Gastrocnemius medialis (tissue), 4 donors: Measurements from ENCODE around the gene ADGRV1. TPM values are rescaled to one million over a fixed set of nuclear protein-coding genes. Genes with fewer than 3 reads are reported as not detected.

Experiments
- ATAC-seq, 2 donors: fragments of 150-250 bp; one replicate each; pipeline ENCODE4 v1.9.1; 2016
- DNase-seq, 2 donors: peaks; one replicate each; pipeline ENCODE4 v3.0.0-alpha.2; 2019
- H3K27ac ChIP-seq, 4 donors: fragments of 200-600 bp; sonication (generic); 1 replicate in 1 of 4; 2 replicates in 3 of 4; pipeline ENCODE4 v1.5.1; 2016 to 2018; ENCODE audit warnings: mild to moderate bottlenecking in 2 of 4, moderate library complexity in 1 of 4
- H3K27me3 ChIP-seq, 3 donors: fragments of 200-600 bp; sonication (generic) in 2 of 3; 1 replicate in 1 of 3; 2 replicates in 2 of 3; pipeline versions ENCODE4 v1.5.1 to v1.6.0; 2016 to 2019; ENCODE audit warnings: mild to moderate bottlenecking in 1 of 3, moderate library complexity in 1 of 3
- H3K36me3 ChIP-seq, 2 donors: fragments of 200-600 bp; sonication (generic) in 1 of 2; one replicate each; pipeline ENCODE4 v1.5.1; 2017 to 2018
- H3K4me1 ChIP-seq, 2 donors: fragments of 200-600 bp; sonication (generic) in 1 of 2; one replicate each; pipeline ENCODE4 v1.5.1; 2016 to 2017; ENCODE audit warnings: mild to moderate bottlenecking in 2 of 2
- H3K4me3 ChIP-seq, 4 donors: fragments of 200-600 bp; sonication (generic) in 3 of 4; 1 replicate in 1 of 4; 2 replicates in 3 of 4; pipeline ENCODE4 v1.5.1; 2016 to 2019; ENCODE audit warnings: mild to moderate bottlenecking in 2 of 4
- H3K9me3 ChIP-seq, 3 donors: fragments of 200-600 bp; sonication (generic) in 2 of 3; 1 replicate in 1 of 3; 2 replicates in 2 of 3; pipeline ENCODE4 v1.5.1; 2016 to 2019
- CTCF ChIP-seq, 5 experiments: fragments of 450-650 bp in 3 of 5; fragments of 200-600 bp in 2 of 5; sonication (generic) in 2 of 5; IDR thresholded peaks in 4 of 5; conservative IDR thresholded peaks in 1 of 5; 1 replicate in 4 of 5; 2 replicates in 1 of 5; pipeline ENCODE4 v1.5.1; 2016 to 2019; ENCODE audit warnings: antibody characterized with exemption in 5 of 5, mild to moderate bottlenecking in 3 of 5, moderate library complexity in 3 of 5
- POLR2A ChIP-seq, 2 donors: fragments of 450-650 bp; IDR thresholded peaks; one replicate each; pipeline ENCODE4 v1.6.1; 2017; ENCODE audit warnings: antibody characterized with exemption in 2 of 2, mild to moderate bottlenecking in 2 of 2, moderate library complexity in 2 of 2
- in situ Hi-C, 4 donors: fragments of 200-750 bp; cut with MboI; loops; one replicate each; pipeline versions ENCODE4 v1.15.0 to v1.8.0; 2017; ENCODE audit warnings: low sequenced_read_pairs in 4 of 4
- intact Hi-C: fragments of 100-400 bp; cut with DNase I; formaldehyde crosslinking; loops from one replicate; pipeline ENCODE4 v1.15.1; 2023; ENCODE audit warnings: low total_unique reads
- total RNA-seq, 4 donors: library from RNA; depleted of rRNA; stranded (reverse); fragments of >200 nt; gene quantifications; one replicate each; pipeline versions ENCODE4 v1.1.0 to v1.2.3, GENCODE V29; 2016

ADGRV1 gene
- total RNA-seq, 4 donors from 2014 or later = 0.22 to 0.41 TPM; not detected in 2

- H3K4me1 ChIP-seq = no peaks in the 10 kb centered on the region
- H3K27me3 ChIP-seq = no peaks in the 10 kb centered on the region
- TF ChIP-seq POLR2A (IDR thresholded peaks at IDR 0.05) (no peak), CTCF (IDR thresholded peaks at IDR 0.05 in 4 of 5, conservative IDR thresholded peaks at IDR 0.05 in 1 of 5) (no peak)
- ATAC-seq (no peak), DNase-seq (no peak)
- no peaks in the 10 kb centered on the region for H3K9me3 ChIP-seq
- intact Hi-C loops = no loop called here
- no peaks in the 10 kb centered on the region for H3K36me3 ChIP-seq
- in situ Hi-C loops = no loop called here
- H3K27ac ChIP-seq = no peak overlapping the region
- no peak overlapping the region for H3K4me3 ChIP-seq
Measured at GRCh38 chr5:90703932-90704331, 145.3 kb downstream of the ADGRV1 start.

- in situ Hi-C loops (no loop called here), intact Hi-C loops (loop anchor here (2.0 kb wide), 1 partner anchor 75 kb away; no protein-coding TSS in a partner anchor)
- no peaks in the 10 kb centered on the region for H3K27me3 ChIP-seq
- no peak for TF ChIP-seq POLR2A (IDR thresholded peaks at IDR 0.05)
- no peak for TF ChIP-seq CTCF (IDR thresholded peaks at IDR 0.05 in 4 of 5, conservative IDR thresholded peaks at IDR 0.05 in 1 of 5)
- H3K4me1 ChIP-seq = no peaks in the 10 kb centered on the region
- H3K4me3 ChIP-seq = no peak overlapping the region
- no peaks in the 10 kb centered on the region for H3K9me3 ChIP-seq
- no peaks in the 10 kb centered on the region for H3K36me3 ChIP-seq
- DNase-seq (no peak), ATAC-seq (no peak)
- no peak overlapping the region for H3K27ac ChIP-seq
Measured at GRCh38 chr5:90707698-90708097, 149.1 kb downstream of the ADGRV1 start.

- TF ChIP-seq POLR2A (IDR thresholded peaks at IDR 0.05) (no peak), CTCF (IDR thresholded peaks at IDR 0.05 in 4 of 5, conservative IDR thresholded peaks at IDR 0.05 in 1 of 5) (peak in 2 of 5 experiments; percentile 32 to 48)
- in situ Hi-C loops (no loop called here), intact Hi-C loops (loop anchor here (2.0 kb wide), 1 partner anchor 73 kb away; no protein-coding TSS in a partner anchor)
- Histone ChIP-seq H3K27ac (no peak overlapping the region), H3K4me1 (no peaks in the 10 kb centered on the region), H3K4me3 (no peak overlapping the region), H3K9me3 (no peaks in the 10 kb centered on the region), H3K36me3 (no peaks in the 10 kb centered on the region), H3K27me3 (no peaks in the 10 kb centered on the region)
- ATAC-seq (no peak), DNase-seq (no peak)
Measured at GRCh38 chr5:90709323-90710155, 150.9 kb downstream of the ADGRV1 start.

GRCh38 chr5:90718387-90718786 lies 159.8 kb downstream of the ADGRV1 start:
- Histone ChIP-seq H3K4me3 (no peak overlapping the region), H3K27ac (no peak overlapping the region), H3K27me3 (no peaks in the 10 kb centered on the region), H3K9me3 (no peaks in the 10 kb centered on the region), H3K36me3 (no peaks in the 10 kb centered on the region), H3K4me1 (no peaks in the 10 kb centered on the region)
- intact Hi-C loops (no loop called here), in situ Hi-C loops (no loop called here)
- DNase-seq = no peak
- ATAC-seq = no peak
- no peak for TF ChIP-seq CTCF (IDR thresholded peaks at IDR 0.05 in 4 of 5, conservative IDR thresholded peaks at IDR 0.05 in 1 of 5)
- TF ChIP-seq POLR2A (IDR thresholded peaks at IDR 0.05) = no peak
